HG02642 (cell line): ENCODE data around the gene CYB5R3.
"Not testable (repeated sequence)": the region's sequence is repeated elsewhere in the genome, so short reads cannot be mapped to it uniquely, and the experiment has no call there.

Experiments used
- ATAC-seq: cut with Tn5 transposase; IDR thresholded peaks from one replicate; pipeline ENCODE4 v1.9.1; 2021; ENCODE audit warnings: mild to moderate bottlenecking; ENCODE audit not compliant: unreplicated experiment, poor library complexity

CYB5R3 gene

DNA sequence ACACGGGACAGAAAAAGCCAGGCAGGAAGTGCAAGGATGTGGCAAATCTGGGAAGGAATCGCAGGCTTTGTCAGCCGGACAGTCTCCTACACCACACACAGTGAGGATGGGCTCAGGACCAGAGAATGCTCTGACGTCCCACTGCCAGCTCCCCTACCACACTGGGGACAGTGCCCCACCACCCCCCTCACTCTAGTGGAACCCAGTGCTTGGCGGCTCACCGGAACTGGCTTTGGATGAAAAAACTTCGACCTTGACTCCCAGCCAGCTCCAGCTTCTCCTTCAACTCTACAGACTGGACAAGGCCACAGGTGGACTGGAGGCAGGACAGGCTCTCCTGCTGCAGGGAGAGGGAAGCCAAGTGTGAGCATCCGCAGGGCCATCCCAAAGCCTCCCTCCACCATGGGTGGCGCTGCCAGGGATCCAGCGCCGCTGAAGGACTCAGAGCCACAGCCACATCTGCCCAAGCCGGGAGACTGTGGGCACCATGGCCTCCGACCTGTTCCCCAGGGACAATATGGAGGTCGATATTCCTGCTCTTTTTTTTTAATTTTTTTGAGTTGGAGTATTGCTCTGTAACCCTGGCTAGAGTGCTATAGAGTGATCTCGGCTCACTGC lies 71.5 kb downstream of the CYB5R3 start:
- ATAC-seq: no peak

DNA sequence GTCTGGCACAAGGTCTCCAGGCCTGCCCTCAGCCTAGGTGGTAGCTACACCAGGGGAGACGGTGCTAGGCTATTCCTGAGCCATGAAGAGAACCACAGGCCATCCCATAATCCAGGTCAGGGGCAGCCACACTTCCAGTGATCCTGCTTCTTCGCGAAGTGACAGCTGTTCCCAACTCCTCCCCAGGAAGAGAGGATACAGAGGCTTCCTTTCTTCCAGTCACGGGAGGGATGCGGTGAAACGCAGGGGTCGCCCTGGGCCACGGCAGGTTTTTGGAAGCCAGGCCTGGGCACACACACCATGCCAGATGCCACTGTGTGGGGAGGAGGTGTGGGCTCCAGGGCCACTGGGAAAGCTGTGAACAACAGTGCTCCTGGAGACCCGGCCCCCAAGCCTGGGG lies 72.1 kb downstream of the CYB5R3 start:
- not testable (repeated sequence) for ATAC-seq

DNA sequence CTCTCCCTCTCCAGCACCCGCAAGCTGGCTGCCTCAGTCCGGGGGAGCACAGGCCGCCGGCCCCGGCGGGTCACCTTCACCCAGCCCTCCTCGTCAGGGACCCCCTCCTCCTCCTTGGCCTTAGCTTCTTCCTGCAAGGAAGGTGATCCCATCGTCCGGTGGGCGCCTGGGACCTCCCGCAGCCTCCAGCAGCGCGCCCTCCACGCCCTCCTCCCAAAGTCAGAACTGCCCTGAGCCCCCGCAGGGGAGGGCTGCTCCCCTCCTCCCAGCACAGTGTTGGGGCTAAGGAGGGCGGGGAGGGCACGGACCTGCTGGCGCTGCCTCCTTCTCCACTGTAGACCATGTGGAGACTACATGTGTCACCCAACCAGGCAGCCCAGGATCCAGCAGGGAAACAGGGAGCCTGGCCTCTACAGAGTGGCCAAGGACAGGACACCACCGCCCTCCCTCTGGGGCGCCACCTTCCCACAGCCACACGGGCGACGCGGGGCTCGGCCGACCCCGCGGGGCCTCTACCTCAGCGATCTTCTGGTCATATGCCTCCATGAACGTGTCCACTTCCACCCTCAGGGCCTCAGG lies 73.1 kb downstream of the CYB5R3 start:
- not testable (repeated sequence) for ATAC-seq

DNA sequence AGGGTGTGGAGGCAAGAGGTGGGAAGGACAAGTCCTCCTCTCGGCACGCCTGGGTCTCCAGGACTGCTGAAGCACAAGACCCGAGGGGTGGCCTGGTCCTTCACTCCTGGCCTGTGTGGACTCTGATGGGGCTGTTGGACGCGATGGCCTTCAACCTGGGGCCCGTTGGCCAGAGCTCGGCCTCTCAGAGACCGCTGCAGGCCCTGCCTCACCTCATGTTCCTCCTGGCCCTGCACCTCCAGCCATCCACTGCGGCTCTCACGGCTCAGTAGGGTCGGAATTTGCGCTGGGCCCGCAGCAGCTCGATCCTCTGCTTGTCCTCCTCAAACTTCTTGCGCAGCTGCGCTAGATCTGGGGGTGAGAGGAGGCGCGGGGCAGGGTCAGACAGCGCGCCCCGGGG lies 74.7 kb downstream of the CYB5R3 start:
- not testable (repeated sequence) for ATAC-seq

DNA sequence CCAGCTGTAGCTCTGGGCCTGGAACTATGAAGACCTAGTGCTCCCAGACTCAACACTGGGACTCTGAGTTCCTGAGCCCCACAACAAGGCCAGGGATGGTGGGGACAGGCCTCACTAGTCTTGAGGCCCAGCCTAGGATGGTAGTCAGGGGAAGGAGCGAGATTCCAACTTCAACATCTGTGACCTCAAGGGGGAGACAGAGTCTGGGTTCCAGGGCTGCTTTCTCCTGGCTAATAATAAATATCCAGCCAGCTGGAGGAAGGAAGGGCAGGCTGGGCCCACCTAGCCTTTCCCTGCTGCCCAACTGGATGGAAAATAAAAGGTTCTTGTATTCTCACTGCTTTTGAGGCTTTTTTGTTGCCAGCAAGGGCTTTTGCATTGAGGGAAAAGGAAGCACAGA lies 75.1 kb downstream of the CYB5R3 start:
- ATAC-seq: not testable (repeated sequence)

DNA sequence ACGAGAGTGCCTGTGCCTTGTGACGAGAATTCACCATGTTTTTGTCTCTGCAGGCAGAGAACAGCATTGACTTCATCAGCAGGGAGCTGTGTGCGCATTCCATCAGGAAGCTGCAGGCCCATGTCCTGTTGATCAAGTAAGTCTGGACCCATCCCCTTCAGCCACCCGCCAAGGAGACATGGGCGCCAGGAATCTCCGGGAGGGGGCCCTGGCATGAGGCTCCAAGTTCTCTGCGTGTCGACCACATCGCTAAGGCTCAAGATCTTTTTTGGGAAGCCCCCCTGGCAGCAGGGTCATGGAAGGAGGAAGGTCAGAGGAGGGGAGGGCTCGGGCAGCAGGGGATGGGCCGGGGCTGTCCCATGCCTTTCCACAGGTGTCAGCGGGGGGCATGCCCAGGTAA lies 78.1 kb downstream of the CYB5R3 start:
- not testable (repeated sequence) for ATAC-seq

DNA sequence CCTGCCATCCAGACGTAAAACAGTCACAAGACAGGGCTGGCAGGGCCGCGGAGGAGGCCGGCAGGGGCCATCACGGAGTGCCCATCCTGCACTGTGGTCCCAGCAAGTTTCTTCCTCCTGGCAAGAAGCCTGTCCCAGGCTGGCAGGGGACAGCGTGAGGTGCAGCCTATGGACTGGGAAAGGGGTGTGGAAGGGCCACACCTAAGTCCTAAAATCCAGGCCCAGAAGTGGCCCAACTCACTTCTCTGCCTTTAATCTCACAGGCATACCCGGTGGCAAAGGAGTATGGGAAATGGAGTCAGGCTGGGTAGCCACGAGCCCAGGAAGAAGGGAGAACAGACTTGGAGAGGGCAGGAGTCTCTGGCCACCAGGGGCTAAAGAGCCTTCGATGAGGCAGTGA lies 78.6 kb downstream of the CYB5R3 start:
- ATAC-seq: not testable (repeated sequence)

DNA sequence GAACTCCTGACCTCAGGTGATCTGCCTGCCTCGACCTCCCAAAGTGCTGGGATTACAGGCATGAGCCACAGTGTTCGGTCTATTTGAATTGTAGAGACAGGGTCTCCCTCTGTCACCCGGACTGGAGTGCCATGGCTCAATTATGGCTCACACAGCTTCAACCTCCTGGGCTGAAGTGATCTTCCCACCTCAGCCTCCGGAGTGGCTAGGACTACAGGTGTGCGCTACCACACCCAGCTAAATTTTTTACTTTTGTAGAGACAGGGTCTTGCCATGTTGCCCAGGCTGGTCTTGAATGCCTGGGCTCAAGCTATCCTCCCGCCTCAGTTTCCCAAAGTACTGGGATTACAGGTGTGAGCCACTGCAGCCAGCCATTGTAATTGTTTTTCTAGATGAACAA lies 81.2 kb downstream of the CYB5R3 start:
- ATAC-seq: not testable (repeated sequence)
